Suprapubic skin (tissue), 4 donors: ENCODE results near the gene CCM2.

Experiments
- EP300 ChIP-seq: sonication (generic); formaldehyde crosslinking; IDR thresholded peaks from one replicate; pipeline ENCODE4 v1.6.1; 2017; ENCODE audit warnings: antibody characterized with exemption
- POLR2A ChIP-seq, 2 donors: fragments of 450-650 bp; IDR thresholded peaks; one replicate each; pipeline ENCODE4 v1.6.1; 2017; ENCODE audit warnings: antibody characterized with exemption in 2 of 2, mild to moderate bottlenecking in 2 of 2, moderate library complexity in 2 of 2
- POLR2AphosphoS5 ChIP-seq, 3 donors: sonication (generic); formaldehyde crosslinking; IDR thresholded peaks; one replicate each; pipeline ENCODE4 v1.6.1; 2017; ENCODE audit warnings: antibody characterized with exemption in 3 of 3
- TF ChIP-seq, protein P1 (sequence below), 2 donors: fragments of 200-600 bp in 1 of 2; fragments of 450-650 bp in 1 of 2; sonication (generic) in 1 of 2; IDR thresholded peaks; one replicate each; pipeline ENCODE4 v1.5.1; 2016 to 2019; ENCODE audit warnings: antibody characterized with exemption in 2 of 2, mild to moderate bottlenecking in 1 of 2, moderate library complexity in 1 of 2

DNA sequence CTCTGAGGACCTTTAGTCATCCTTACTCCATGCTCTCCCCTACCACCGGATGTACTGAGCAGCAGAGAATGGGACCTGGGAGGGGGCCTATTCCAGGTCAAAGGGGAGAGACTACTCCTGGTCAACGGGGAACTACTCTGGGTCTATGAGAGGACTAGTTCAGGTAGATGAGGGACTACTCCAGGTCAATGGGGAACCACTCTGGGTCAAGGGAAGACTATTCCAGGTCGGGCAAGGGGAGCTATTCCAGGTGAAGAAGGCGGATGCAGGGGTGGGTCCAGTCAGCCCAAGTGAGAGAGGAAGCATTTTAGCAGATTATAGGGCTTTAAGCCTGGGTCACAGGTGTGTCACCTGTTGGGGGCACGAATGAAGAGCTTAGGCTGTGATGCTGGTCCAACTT, 35.4 kb downstream of the CCM2 start:
- TF ChIP-seq, protein P1, sequence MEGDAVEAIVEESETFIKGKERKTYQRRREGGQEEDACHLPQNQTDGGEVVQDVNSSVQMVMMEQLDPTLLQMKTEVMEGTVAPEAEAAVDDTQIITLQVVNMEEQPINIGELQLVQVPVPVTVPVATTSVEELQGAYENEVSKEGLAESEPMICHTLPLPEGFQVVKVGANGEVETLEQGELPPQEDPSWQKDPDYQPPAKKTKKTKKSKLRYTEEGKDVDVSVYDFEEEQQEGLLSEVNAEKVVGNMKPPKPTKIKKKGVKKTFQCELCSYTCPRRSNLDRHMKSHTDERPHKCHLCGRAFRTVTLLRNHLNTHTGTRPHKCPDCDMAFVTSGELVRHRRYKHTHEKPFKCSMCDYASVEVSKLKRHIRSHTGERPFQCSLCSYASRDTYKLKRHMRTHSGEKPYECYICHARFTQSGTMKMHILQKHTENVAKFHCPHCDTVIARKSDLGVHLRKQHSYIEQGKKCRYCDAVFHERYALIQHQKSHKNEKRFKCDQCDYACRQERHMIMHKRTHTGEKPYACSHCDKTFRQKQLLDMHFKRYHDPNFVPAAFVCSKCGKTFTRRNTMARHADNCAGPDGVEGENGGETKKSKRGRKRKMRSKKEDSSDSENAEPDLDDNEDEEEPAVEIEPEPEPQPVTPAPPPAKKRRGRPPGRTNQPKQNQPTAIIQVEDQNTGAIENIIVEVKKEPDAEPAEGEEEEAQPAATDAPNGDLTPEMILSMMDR (IDR thresholded peaks at IDR 0.05), result no peak
- TF ChIP-seq POLR2AphosphoS5 (IDR thresholded peaks at IDR 0.05), result no peak
- no peak for TF ChIP-seq POLR2A (IDR thresholded peaks at IDR 0.05)
- no peak for TF ChIP-seq EP300
